ENCODE results near the gene MC3R. TPM values are rescaled to one million over a fixed set of nuclear protein-coding genes. Genes with fewer than 3 reads are reported as not detected.

The MC3R gene
- total and polyA plus RNA-seq, 2 donors (not counting 1 experiment from before 2014, with no cell fraction given): not detected

DNA sequence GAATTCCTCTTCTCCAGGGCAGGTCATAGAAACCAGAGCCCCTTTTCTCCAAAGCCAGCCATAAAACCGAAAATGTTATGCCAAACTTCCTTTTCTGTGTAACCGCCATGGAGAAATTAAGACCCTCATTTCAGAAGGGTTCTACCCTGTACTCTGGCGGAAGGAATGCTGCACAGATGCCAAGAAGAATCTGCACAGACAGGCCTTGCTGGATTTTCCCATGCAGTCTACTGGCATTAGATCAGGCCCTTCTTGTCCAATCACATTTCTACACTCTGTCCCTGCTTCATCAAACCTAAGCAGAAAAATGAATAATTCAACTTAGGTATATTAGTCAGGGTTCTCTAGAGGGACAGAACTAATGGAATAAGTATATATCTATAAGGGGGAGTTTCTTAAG is 43.2 kb upstream of the MC3R start:
- H3K9ac ChIP-seq (ENCODE audit: low read length): no peak overlapping the region
- no peaks in the 10 kb centered on the region for H3K79me2 ChIP-seq (ENCODE audit: control insufficient read depth, insufficient read depth, low read length)
- intact Hi-C loops (cut with micrococcal nuclease): no loop called here
- POLR2A ChIA-PET: no interaction called here
- TF ChIP-seq, protein P1, sequence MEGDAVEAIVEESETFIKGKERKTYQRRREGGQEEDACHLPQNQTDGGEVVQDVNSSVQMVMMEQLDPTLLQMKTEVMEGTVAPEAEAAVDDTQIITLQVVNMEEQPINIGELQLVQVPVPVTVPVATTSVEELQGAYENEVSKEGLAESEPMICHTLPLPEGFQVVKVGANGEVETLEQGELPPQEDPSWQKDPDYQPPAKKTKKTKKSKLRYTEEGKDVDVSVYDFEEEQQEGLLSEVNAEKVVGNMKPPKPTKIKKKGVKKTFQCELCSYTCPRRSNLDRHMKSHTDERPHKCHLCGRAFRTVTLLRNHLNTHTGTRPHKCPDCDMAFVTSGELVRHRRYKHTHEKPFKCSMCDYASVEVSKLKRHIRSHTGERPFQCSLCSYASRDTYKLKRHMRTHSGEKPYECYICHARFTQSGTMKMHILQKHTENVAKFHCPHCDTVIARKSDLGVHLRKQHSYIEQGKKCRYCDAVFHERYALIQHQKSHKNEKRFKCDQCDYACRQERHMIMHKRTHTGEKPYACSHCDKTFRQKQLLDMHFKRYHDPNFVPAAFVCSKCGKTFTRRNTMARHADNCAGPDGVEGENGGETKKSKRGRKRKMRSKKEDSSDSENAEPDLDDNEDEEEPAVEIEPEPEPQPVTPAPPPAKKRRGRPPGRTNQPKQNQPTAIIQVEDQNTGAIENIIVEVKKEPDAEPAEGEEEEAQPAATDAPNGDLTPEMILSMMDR (IDR thresholded peaks at IDR 0.05): no peak
- no peak for TF ChIP-seq EZH2 (IDR thresholded peaks at IDR 0.05; ENCODE audit: borderline replicate concordance, insufficient read depth, low read depth, low read length, poor library complexity, severe bottlenecking)
- no peaks in the 10 kb centered on the region for H3K36me3 ChIP-seq (replicated peaks in 1 of 2; ENCODE audit: control extremely low read depth in 1 of 2, control insufficient read depth in 1 of 2, extremely low read depth in 1 of 2, insufficient read depth in 2 of 2, low read length in 1 of 2)
- H3K27me3 Mint-ChIP-seq: no peaks in the 10 kb centered on the region
- H3K4me2 ChIP-seq (replicated peaks; ENCODE audit: low read depth, low read length, poor library complexity, severe bottlenecking): no peak overlapping the region
- H3K27me3 ChIP-seq (replicated peaks in 1 of 4; ENCODE audit: control extremely low read depth in 1 of 4, control insufficient read depth in 3 of 4, insufficient read depth in 4 of 4, low read length in 3 of 4): no peaks in the 10 kb centered on the region
- CTCF ChIA-PET: no interaction called here
- WGBS (ENCODE audit: insufficient coverage): 87% methylated on average over 3 of the region's 3 CpGs
- no peak for DNase-seq
- ATAC-seq (ENCODE audit: low read depth): no peak
- H3K4me1 Mint-ChIP-seq: no peaks in the 10 kb centered on the region
- no peak overlapping the region for H3K27ac ChIP-seq (ENCODE audit: low read length in 2 of 2)
- no peak overlapping the region for H3K4me3 ChIP-seq (ENCODE audit: control extremely low read depth in 1 of 5, extremely low read depth in 1 of 5, insufficient read depth in 1 of 5, low read depth in 2 of 5, low read length in 4 of 5)
- H2AFZ ChIP-seq (ENCODE audit: insufficient read depth, low read depth, low read length, poor library complexity, severe bottlenecking): no peak overlapping the region
- H3K9me3 ChIP-seq (ENCODE audit: control extremely low read depth in 1 of 3, control insufficient read depth in 2 of 3, insufficient read depth in 1 of 3, low read length in 2 of 3): peaks cover under 1 to 11% (median 5%) of the 10 kb centered on the region in 3 donors
- no peaks in the 10 kb centered on the region for H3K9me3 Mint-ChIP-seq (ENCODE audit: insufficient read depth)
- H4K20me1 ChIP-seq (ENCODE audit: control insufficient read depth, insufficient read depth, low read length, poor library complexity, severe bottlenecking): no peaks in the 10 kb centered on the region
- no peak overlapping the region for H3K4me3 Mint-ChIP-seq
- no peaks in the 10 kb centered on the region for H3K4me1 ChIP-seq (ENCODE audit: control insufficient read depth in 2 of 2, insufficient read depth in 2 of 2, low read length in 2 of 2)
- H3K27ac Mint-ChIP-seq: no peak overlapping the region

DNA sequence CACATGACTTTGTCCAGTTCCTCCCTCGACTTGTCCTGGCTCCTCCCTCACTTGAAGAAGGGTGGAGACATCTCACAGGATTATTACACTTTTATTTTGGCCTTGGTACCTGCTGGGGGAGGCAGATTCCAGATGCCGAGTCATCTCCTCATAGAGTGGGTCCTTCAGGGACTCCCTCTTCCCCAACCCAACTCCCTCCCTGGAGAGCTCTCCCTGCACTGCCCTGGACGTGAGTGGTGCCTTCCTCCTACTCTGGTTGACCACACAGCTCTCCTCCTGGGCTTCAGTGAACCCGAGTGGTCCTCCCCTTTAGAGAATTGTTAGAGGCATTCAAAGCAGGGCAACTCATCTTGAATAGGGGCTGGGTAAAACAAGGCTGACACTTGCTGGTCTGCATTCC is 40.9 kb upstream of the MC3R start:
- H3K27ac Mint-ChIP-seq: no peak overlapping the region
- Histone ChIP-seq H3K9ac (ENCODE audit: low read length) (no peak overlapping the region), H3K9me3 (ENCODE audit: control extremely low read depth in 1 of 3, control insufficient read depth in 2 of 3, insufficient read depth in 1 of 3, low read length in 2 of 3) (peaks cover 0 to 8% (median 0%) of the 10 kb centered on the region in 3 donors), H3K79me2 (ENCODE audit: control insufficient read depth, insufficient read depth, low read length) (no peaks in the 10 kb centered on the region), H3K4me2 (replicated peaks; ENCODE audit: low read depth, low read length, poor library complexity, severe bottlenecking) (no peak overlapping the region), H3K4me1 (ENCODE audit: control insufficient read depth in 2 of 2, insufficient read depth in 2 of 2, low read length in 2 of 2) (no peaks in the 10 kb centered on the region), H3K27ac (ENCODE audit: low read length in 2 of 2) (no peak overlapping the region), H4K20me1 (ENCODE audit: control insufficient read depth, insufficient read depth, low read length, poor library complexity, severe bottlenecking) (no peaks in the 10 kb centered on the region), H3K27me3 (replicated peaks in 1 of 4; ENCODE audit: control extremely low read depth in 1 of 4, control insufficient read depth in 3 of 4, insufficient read depth in 4 of 4, low read length in 3 of 4) (no peaks in the 10 kb centered on the region), H3K36me3 (replicated peaks in 1 of 2; ENCODE audit: control extremely low read depth in 1 of 2, control insufficient read depth in 1 of 2, extremely low read depth in 1 of 2, insufficient read depth in 2 of 2, low read length in 1 of 2) (no peaks in the 10 kb centered on the region), H2AFZ (ENCODE audit: insufficient read depth, low read depth, low read length, poor library complexity, severe bottlenecking) (no peak overlapping the region), H3K4me3 (ENCODE audit: control extremely low read depth in 1 of 5, extremely low read depth in 1 of 5, insufficient read depth in 1 of 5, low read depth in 2 of 5, low read length in 4 of 5) (no peak overlapping the region)
- H3K4me3 Mint-ChIP-seq: no peak overlapping the region
- H3K4me1 Mint-ChIP-seq: no peaks in the 10 kb centered on the region
- 83% methylated on average over 2 of the region's 4 CpGs for WGBS (ENCODE audit: insufficient coverage)
- no peaks in the 10 kb centered on the region for H3K27me3 Mint-ChIP-seq
- ATAC-seq (ENCODE audit: low read depth) (no peak), DNase-seq (no peak)
- ChIA-PET POLR2A (no interaction called here), CTCF (no interaction called here)
- intact Hi-C loops (cut with micrococcal nuclease): no loop called here
- TF ChIP-seq, protein P1 (IDR thresholded peaks at IDR 0.05): no peak
- no peak for TF ChIP-seq EZH2 (IDR thresholded peaks at IDR 0.05; ENCODE audit: borderline replicate concordance, insufficient read depth, low read depth, low read length, poor library complexity, severe bottlenecking)
- H3K9me3 Mint-ChIP-seq (ENCODE audit: insufficient read depth): no peaks in the 10 kb centered on the region
